NOMO-1 (cell line): ENCODE data around the gene MEX3B.
"Not testable (repeated sequence)": the region's sequence is repeated elsewhere in the genome, so short reads cannot be mapped to it uniquely, and the experiment has no call there.

Experiments used
- DNase-seq, 2 experiments: peaks; one replicate each; lab custom pipeline; 2025; ENCODE audit not compliant: unreplicated experiment in 2 of 2; lab: John Stamatoyannopoulos, UW

Gene MEX3B

DNA sequence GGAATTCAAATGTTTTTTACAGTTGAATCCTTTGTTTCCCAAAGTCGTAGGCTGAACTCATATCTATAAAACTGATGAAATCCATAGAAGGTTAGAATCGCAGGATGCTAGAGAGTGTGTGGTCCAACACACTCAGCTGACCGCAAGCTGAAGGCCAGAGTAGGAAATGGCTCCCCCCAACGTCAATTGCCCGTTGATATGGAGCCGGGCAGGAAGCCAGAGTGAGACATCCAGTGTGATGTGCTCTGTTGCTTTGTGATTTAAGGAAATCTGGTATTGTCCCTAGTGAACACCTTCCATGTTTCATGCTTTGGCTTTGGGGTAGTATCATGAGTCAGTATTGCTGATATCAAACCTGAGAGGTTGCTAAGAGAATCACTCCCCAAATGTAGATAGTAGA lies 5.8 kb upstream of the MEX3B start:
- DNase-seq, result no peak

DNA sequence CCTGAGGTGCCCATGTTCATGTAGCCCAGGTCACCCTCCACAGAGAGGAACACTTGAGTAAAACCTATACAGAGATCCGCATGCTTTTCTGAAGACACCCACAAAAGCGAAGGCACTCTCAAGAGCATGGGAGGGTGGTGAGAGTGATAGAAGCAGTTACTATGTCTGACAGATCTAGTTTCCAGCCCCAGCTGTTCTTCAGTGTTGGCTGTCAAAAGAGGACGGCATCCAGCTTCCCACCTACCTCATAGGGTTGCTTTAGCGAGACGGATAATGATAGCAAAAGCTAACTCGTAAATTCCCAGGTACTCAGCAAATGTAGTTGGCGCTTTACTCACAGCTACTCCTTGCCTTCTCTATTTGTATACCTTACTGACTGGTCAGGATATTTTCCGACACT lies 3.0 kb upstream of the MEX3B start:
- DNase-seq, result no peak

DNA sequence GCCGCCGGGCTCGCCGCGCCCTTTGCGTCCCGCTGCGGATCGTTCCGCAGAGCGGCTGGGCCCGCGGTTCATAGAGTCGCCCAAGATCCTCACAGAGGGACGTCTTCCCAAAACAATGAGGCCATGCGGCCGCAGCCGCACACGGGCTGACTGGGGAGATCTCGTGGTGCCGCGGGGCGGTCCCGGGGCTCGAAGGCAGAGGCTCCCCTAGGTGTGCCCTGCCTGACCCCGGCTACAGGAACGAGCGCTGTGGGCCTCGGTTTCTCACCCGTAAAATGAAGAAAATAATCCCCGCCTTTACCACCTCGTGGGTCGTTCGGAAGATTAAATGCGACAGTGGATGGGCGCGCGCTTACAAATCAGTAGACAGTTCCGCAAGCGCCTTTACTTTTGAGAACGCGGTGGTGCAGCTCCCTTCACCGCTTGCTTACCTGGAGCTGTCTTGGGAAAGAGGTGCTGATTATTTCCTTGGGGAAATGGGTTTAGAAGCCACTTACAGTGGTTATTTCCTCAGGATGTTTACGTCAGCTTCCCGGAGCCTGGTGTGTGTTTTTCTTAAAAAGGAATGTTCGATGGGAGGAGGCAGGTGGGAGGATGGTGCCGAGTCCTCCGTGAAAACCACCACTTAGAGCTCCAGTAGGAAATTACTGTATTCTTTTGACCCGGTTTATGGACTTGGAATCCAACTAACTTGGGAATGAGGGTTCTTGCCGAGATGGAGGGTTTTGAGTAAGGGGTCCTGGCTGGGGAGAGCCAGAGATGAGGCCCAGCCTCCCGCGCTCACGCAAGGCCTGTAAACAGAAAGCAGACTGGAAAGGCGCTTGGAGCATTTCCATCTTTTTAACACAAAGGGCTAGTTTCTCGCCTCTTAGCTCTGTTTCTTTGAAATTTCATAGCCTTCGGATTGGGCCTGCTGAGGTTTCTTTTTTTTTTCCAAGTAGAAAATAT lies 1.9 kb upstream of the MEX3B start:
- no peak for DNase-seq

DNA sequence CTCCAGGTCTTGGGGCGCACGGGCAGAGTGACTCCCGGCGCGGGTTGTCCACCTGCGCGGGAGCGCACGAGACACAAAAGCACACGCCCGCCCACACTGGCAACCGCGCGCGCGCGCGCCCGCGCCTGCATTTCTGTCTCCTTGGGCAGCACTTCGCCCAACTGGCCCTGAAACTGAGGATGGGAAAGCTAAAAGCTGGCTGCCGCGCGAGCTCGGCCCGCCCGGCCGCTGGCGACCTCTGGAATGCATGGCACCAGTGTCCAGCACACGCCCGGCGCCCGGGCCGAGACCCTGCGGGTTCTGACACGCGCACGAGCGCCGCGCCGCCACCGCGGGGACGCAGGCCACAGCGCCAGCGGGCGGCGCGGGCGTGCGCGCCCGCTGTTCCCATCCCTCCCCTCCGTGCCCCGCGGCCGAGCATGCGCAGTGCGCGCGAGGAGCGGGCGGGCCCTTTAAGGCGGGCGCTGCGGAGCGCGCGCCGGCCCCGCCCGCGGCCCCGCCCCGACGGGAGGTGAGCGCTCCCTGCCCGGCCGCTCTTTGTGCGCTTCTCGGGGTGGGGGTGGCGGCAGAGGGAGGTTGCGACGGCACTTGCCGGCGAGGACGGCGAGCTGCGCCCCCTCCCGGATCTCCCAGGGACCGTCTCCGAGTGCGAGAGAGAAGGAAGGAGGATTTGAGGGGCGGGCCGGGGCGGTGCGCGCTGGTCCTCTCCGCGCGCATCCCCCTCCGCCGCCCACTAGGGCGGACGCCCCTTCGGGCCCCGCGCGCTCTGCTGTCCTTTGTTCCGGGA lies 1.0 kb upstream of the MEX3B start:
- peak; percentile 73 to 91 for DNase-seq

DNA sequence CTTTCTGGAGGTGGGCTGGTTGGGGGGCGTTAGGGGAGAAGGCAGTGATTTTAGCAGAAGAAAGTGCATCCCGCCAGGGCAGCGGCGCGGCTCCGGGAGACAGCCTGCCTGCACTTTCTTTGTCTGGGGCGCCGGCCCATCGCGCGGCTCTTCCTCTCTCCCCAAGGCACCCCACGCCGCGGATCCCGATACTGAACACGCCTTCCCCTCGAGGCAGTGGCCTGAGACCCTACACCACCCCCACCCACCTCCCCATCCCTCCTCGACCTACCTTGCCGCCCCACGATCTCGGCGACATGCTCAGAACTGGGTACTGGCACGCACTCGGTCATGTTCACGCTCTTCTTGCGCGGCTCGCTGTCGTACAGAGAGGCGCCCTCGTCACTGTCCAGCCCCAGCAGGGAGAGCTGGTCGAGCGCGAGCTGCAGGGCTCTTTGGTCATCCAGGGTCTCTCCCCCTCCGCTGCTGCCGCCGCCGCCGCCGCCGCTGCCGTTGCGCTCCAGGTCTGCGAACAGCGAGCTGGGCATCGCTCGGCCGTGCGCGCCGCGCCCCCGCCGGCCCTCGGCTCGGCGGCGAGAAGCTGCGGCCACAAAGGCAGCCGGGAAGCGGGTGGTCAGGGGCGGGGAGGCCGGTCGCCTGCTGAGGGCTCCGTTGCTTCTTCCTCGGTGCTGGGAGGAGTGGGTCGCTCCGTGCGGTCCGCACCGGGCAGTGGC lies 483 bp downstream of the MEX3B start:
- DNase-seq, result no peak

DNA sequence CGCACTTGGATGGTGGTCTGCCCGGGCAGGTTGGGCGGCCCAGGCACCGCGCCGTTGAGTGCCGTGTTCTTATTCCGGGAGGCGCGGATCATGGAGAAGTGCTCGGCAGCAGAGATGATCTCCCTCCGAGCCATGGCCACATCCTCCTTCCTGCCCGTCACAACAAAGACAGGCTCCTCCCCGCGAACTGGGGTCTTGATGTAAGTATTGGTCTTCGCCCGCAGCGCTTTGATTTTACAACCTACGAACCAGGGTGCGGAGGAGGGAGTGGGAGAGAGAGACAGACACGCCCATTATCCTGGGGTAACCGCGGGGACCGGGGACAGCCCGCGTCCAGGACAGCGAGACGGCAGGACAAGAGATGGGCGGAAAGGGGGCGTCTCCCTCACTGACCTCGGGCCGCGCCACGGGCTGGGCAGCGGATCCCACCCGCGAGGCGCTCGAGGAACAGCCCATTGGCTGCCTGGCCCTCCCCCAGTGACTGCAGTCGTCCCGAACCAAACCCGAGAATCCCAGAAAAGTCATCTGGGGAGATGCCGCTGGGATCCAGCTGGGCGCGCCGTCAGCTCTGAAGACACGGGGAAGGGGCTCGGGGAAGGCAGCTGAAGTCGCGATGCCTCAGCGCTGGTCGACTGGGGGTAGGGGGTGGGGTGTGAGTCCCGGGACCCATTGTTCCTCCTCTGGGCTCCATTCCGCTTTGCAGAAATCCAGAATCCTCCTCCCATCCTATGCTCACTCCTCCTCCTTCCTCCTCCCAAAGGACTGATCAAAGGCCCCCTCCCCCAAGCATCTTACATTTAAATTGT lies 1.2 kb downstream of the MEX3B start:
- DNase-seq, result no peak

DNA sequence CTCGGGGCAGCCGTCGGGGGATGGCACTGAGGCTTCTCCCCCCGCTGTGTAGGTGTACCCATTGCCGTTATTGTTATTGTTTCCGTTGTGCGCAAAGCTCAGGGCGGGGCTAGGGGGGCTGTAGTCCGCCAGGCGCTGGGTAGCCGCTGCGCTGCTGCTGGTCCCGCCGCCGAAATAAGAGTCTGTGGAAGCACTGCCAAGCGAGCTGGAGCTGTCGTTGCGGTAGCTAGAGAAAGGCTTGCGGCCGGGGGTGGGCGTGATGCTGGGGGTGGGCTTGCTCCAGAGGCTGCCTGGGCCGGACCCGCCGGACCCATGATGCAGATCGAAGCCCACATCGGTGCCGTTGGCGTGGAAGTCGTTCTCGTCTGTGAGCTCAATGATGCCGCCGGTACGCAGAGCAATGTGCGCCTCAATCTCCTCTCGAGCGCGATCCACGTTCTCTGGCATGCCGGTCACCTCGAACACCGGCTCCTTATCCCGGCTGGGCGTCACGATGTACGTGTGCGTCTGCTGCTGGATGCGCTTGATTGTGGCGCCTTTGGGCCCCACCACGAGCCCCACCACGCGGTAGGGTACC lies 1.9 kb downstream of the MEX3B start:
- no peak for DNase-seq

DNA sequence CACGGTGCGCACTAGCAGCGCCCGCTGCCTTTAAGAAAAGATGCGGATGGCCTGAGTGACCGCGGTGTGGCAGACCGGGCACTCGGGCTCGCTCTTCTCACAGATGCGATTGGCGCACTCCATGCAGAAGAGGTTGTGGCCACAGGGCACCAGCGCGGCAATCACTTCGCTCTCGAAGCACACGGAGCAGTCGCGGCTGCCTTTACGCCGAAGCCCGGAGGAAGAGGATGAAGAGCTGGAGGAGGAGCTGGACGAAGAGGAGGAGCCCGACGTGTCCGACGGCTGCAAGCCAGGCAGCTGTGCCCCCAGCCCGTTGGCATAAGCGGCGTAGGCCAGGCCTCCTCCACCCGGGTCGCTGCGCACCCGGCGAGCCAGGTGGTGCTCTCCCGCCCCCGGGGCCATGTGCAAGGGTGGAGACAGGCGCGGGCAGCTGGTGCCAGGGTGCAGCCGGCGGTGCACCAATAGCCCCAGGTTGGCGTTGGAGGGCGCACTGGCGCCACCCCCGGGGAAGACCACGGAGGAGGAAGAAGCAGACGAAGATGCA lies 2.6 kb downstream of the MEX3B start:
- DNase-seq, result no peak

DNA sequence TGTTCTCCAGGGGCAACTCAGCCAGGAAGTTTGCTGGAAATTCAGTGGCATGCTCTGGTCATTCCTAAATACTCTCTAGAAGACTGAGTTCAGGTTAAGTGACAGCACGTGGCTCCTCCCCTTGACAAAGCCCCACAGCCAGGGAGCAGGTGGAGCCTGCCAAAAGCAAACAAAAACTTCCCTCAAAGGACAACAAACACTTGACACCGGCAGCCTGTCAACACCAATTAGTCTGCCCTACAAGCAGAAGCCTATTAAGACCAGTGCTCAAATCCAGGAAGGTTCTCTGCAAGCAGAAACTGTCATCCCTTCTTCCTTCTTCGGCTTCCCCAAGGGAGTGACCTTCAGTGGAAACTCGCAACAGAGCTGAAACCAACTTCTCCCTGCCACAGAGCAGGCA lies 5.0 kb downstream of the MEX3B start:
- no peak for DNase-seq

DNA sequence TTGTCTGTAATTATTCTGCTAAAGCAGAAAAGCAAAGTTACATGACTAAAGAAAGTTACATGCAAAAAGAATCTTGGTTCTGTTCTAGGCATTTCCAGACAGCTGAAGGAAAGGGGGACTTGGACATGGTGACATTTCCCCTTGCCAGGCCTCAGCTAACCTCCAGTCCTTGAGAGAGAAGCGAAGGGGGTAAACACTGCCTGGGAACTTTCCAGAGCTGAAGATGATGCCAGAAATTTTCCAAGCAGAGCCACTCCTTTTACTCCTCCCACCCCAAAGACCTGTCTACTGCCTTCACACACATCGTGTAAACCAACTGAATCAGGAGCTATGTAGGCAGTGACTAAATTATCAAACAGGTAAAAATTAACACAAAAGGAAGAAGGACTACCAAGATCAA lies 5.4 kb downstream of the MEX3B start:
- no peak for DNase-seq

DNA sequence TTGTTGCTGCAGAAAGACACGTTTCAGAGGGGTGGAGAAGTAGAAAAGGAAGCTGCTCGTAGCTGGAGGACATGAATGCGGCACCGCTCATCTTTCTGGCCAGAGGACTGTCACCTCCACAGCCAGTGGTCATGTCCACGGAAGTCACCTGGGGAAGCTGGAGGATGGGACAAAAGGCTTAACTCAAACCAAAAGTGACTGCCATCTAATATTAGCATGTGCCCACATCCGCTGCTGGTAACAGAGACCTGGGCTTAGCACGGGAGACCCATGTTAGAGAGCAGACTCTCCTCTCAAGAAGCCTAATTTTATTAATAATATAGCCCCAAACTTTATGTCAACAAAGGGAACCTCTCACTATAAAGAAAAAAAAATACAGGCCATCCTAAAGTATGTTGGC lies 5.9 kb downstream of the MEX3B start:
- DNase-seq, result no peak

DNA sequence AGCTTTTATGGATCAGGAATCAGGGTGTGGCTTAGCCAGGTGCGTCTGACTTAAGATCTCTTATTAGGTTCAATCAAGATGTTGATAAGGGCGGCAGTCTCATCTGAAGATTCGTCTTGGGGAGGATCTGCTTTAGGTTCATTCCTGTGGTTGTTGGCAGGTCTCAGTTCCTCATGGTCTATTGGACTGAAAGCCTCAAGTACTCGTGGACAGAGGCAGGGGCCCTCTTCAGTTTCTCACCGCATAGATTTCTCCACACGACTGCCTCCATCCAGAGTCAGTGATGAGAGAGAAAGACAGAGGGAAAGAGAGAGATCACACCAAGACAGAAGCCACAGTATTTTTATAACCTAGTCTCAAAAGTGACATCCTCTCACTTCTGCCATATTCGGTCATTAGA lies 9.4 kb downstream of the MEX3B start:
- no peak for DNase-seq

DNA sequence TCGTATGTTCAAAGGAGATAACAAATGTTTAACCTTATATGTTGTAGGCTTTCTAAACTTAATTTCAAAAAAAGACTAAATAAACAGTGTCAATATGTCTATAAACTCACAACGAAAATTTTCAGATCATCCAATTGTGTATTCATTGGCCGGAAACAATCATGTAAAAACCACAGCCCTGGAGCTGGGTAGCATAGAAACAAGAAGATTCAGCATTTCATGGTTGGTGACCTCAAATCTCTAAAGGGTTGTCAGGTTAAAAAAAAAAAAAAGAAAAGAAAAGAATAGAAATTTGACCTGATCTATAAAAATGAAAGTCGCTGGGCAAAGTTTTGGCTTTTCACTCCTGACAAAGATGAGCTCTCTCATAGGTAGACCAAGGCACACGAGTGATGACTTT lies 13.9 kb downstream of the MEX3B start:
- no peak for DNase-seq

DNA sequence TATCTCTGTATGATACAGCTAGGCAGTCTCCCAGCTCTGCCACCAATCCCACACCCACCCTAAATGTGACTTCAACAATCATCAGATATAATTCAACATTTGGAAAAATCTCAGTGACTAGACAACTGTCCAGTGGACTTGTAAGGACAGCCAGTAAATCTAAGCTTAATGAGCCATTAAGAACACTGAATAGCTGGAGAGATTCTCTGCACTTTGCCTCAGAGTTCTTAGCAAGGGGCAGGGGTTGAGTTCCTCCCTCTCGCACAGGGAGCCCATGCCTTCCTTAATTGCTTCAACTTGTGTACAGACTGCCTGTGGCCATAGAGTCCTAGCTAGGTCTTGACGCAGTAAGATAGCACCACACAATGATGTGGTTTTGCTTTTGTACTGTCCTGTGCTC lies 15.6 kb downstream of the MEX3B start:
- no peak for DNase-seq

DNA sequence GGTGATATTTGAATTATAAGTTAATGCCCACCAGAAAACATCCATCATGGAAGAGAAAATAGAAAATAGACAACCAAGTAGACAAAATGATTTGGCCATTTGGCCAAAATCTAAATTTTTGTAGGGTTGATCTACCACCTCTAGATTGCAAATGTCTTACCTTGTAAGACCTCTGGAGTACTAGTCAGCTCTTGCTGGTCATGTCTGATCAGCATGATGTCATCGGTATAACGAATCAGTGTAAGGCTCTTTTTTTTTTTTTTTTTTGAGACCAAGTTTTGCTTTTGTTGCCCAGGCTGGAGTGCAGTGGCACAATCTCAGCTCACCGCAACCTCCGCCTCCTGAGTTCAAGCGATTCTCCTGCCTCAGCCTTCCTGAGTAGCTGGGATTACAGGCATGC lies 17.7 kb downstream of the MEX3B start:
- not testable (repeated sequence) for DNase-seq

DNA sequence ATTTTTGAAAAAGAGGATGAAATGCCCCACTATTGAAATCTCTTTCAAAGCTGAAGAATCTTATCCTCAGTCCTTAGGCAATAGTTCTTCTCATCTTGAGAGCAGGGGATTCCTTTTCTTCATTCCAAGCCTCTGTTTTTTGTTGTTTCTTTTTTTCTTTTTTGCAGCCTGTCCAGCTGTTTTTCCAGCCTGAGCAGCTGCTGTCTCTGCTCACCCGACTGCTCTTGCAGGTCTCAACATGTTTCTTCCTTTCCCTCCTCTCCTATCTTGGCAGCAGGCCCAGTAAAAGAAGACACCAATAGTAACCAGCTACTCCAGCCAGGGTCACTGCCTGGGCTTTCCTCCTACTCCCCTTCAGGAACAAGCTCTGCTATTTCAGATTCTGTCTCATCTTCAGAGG lies 23.8 kb downstream of the MEX3B start:
- DNase-seq, result no peak

DNA sequence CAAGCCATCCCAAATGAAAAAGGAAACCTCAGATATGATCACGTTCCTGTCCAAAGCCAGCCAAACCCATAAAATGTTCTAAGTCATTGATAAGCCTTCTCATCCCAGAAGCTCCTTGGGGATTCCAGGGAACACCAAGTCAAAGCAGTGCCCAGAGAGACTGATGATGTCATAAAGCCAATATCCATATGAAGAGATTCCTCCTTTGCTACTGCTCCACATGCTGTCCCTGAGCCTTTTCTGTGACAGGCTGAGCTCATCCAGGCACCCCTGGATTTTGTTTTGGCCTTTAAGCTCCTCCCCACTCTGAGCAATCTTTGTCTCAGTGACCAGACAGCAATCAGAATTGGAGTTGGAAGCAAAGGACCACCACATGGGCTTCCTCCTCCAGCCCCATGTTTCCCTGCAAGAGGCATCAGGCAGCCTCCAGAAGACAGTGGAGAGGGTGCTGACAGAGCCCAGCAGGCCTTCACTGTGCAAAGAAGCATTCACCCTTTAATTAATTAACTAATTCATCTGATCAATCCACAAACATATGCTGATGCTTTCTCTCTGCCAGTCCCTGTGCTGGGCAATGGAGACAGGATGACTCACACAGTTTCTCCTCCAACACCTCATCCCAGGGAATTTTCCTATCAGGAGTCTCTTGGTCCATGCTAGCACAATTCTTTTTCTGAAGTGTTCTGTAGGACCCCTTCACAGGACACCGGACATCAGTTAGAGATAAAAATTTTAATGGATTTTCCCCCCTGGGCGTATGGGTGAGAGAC lies 25.0 kb downstream of the MEX3B start:
- DNase-seq, result no peak

DNA sequence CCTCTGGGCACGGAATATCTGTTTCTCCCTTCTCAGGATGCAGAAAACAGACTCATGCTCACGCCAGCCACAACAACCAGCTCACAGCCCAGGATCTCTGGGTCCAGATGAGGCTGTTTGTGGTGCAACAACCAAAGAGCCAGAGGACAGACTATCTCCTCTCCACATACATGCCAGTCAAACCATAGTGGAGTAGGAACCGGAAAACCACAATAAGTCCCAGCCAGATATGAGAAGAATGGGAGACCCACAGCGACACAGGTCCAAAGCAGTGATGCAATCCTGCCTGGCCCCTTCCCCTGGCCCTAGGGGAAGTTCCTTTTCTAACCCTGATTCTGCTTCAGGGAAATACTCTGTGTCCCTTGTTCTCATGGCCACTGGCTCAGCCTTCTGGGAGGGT lies 27.6 kb downstream of the MEX3B start:
- DNase-seq, result peak; percentile 54 to 73

DNA sequence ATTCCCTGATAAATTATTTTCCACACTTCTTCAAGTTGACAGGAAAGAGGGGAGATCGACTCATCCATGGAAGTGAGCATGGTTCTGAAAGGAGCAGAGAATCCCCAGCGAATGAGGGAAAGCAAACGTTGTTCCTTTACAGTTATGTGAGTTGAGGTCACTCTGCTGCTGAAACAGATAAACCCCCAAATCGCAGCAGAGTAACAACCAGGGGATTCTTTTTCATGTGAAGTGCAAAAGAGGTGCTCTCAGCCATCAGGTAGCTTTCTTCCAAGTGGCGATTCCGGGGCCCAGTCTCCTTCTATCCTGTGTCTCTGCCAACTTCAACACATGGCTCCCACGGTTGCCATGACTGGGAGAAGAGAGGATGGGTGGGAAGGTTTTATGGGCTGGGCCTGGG lies 28.2 kb downstream of the MEX3B start:
- no peak for DNase-seq
